ENCODE results near the gene CHML.
A peak's percentile ranks its signal among the peaks of the same experiment; 100 is the strongest.

CHML gene

DNA sequence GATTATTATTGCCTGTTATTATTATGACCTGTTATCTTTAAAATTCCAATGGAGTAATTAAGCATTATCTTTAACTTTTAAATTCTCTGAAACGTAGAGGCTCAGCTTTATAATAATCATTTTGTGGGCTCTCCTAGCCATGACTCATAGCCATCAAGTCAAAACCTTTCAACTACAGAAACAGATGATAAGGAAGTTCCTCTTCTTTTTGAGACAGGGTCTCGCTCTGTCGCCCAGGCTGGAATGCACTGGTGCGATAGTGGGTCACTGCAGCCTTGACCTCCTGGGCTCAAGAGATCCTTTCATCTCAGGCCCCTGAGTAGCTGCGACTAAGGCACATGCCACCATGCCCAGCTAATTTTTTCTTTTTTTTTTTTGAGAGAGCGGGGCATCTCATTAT, 43.5 kb downstream of the CHML start:
- peak overlapping the region; percentile 67 for H3K27ac Mint-ChIP-seq
- H3K9me3 Mint-ChIP-seq = no peaks in the 10 kb centered on the region
- peaks cover 71% of the 10 kb centered on the region for H3K4me1 Mint-ChIP-seq
- ATAC-seq = peak; percentile 77
- H3K4me3 Mint-ChIP-seq = no peak overlapping the region
- H3K36me3 Mint-ChIP-seq = peaks cover 54% of the 10 kb centered on the region
- no peaks in the 10 kb centered on the region for H3K27me3 Mint-ChIP-seq

DNA sequence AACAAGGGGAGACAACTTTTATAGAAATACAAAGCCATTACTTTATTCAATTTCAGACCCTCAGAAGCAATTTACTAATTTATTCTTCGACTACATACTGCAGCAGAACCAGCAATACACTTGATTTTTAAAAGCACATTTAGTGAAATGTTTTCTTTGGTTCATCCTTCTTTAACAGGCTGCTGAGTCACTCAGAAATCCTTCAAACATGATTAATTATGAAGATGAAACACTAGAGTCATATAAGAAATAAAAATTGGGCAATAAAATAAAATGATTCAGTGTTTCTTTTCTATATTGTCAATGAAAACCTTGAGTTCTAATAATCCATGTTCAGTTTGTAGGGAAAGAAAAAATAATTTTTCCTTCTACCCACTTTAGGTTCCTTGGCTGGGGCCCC, 47.0 kb downstream of the CHML start:
- H3K27me3 Mint-ChIP-seq = no peaks in the 10 kb centered on the region
- no peaks in the 10 kb centered on the region for H3K9me3 Mint-ChIP-seq
- no peak for ATAC-seq
- no peak overlapping the region for H3K4me3 Mint-ChIP-seq
- peaks cover 71% of the 10 kb centered on the region for H3K36me3 Mint-ChIP-seq
- H3K27ac Mint-ChIP-seq = peak overlapping the region; percentile 78
- peaks cover 63% of the 10 kb centered on the region for H3K4me1 Mint-ChIP-seq

DNA sequence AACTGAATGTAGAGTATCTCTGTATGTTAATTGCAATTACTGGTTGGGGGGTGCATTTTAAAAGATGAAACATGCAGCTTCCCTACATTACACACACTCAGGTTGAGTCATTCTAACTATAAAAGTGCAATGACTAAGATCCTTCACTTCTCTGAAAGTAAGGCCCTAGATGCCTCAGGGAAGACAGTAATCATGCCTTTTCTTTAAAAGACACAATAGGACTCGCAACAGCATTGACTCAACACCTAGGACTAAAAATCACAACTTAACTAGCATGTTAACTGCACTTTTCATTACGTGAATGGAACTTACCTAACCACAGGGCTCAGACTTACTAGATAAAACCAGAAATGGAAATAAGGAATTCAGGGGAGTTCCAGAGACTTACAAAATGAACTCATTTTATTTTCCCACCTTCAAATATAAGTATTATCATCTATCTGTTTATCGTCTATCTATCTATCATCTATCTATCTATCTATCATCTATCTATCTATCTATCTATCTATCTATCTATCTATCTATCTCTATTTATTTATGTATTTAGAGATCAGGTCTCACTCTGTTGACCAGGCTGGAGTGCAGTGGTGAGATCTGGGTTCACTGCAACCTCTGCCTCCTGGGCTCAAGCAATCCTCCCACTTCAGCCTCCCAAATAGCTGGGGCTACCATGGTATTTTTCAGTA, 47.8 kb downstream of the CHML start:
- H3K4me3 Mint-ChIP-seq = no peak overlapping the region
- H3K4me1 Mint-ChIP-seq = peaks cover 55% of the 10 kb centered on the region
- peak; percentile 84 for ATAC-seq
- H3K9me3 Mint-ChIP-seq = no peaks in the 10 kb centered on the region
- H3K36me3 Mint-ChIP-seq = peaks cover 76% of the 10 kb centered on the region
- no peaks in the 10 kb centered on the region for H3K27me3 Mint-ChIP-seq
- H3K27ac Mint-ChIP-seq = peak overlapping the region; percentile 78

GRCh38 chr1:241591736-241592135, 48.4 kb downstream of the CHML start:
- no peak overlapping the region for H3K4me3 Mint-ChIP-seq
- no peaks in the 10 kb centered on the region for H3K27me3 Mint-ChIP-seq
- H3K27ac Mint-ChIP-seq = peak overlapping the region; percentile 78
- no peaks in the 10 kb centered on the region for H3K9me3 Mint-ChIP-seq
- H3K36me3 Mint-ChIP-seq = peaks cover 82% of the 10 kb centered on the region
- H3K4me1 Mint-ChIP-seq = peaks cover 51% of the 10 kb centered on the region
- ATAC-seq = no peak

DNA sequence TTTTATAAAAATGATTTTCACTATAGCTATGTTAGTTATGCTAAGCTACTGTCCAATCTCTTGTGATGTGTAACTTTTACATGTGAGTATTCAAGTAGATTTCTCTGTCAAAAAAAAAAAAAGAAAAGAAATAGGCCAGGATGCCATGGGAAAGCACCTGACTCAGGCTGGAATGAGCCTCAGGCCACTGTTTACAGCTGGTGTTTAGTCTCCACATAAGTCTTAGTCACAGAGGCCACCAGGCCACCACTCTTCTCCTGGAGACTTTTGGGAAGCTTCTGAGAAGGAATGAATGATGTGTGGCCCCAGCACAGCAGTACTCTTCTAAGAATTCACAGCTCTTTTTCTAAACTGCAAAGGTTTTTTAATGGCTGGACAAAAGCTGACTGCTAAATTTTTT, 48.9 kb downstream of the CHML start:
- ATAC-seq = no peak
- H3K4me3 Mint-ChIP-seq = no peak overlapping the region
- peaks cover 46% of the 10 kb centered on the region for H3K4me1 Mint-ChIP-seq
- no peaks in the 10 kb centered on the region for H3K9me3 Mint-ChIP-seq
- no peaks in the 10 kb centered on the region for H3K27me3 Mint-ChIP-seq
- H3K36me3 Mint-ChIP-seq = peaks cover 84% of the 10 kb centered on the region
- peak overlapping the region; percentile 78 for H3K27ac Mint-ChIP-seq

- no peak for ATAC-seq
- Mint-ChIP-seq H3K4me3 (no peak overlapping the region), H3K27me3 (no peaks in the 10 kb centered on the region), H3K9me3 (no peaks in the 10 kb centered on the region), H3K4me1 (peaks cover 42% of the 10 kb centered on the region), H3K27ac (peak overlapping the region; percentile 78), H3K36me3 (peaks cover 81% of the 10 kb centered on the region)
Measured at GRCh38 chr1:241590719-241591118, 49.5 kb downstream of the CHML start.
